ENCODE measurements around the gene EFCAB6.

GRCh38 chr22:43505896-43506295, 306.2 kb downstream of the EFCAB6 start:
- TF ChIP-seq, protein P1, sequence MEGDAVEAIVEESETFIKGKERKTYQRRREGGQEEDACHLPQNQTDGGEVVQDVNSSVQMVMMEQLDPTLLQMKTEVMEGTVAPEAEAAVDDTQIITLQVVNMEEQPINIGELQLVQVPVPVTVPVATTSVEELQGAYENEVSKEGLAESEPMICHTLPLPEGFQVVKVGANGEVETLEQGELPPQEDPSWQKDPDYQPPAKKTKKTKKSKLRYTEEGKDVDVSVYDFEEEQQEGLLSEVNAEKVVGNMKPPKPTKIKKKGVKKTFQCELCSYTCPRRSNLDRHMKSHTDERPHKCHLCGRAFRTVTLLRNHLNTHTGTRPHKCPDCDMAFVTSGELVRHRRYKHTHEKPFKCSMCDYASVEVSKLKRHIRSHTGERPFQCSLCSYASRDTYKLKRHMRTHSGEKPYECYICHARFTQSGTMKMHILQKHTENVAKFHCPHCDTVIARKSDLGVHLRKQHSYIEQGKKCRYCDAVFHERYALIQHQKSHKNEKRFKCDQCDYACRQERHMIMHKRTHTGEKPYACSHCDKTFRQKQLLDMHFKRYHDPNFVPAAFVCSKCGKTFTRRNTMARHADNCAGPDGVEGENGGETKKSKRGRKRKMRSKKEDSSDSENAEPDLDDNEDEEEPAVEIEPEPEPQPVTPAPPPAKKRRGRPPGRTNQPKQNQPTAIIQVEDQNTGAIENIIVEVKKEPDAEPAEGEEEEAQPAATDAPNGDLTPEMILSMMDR (IDR thresholded peaks at IDR 0.05; ENCODE audit: low read length), result no peak
- no peak for TF ChIP-seq EZH2 (IDR thresholded peaks at IDR 0.05; ENCODE audit: borderline replicate concordance, low read length)
